Amniotic epithelial cell (primary cell): ENCODE data around the gene OR5M3.

Experiments used
- DNase-seq: peaks from one replicate; pipeline ENCODE4 v3.0.0-alpha.2; 2010; ENCODE audit warnings: low read depth

OR5M3 gene

GRCh38 chr11:56473252-56473651 lies at the start of gene OR5M3:
OR5M3 (minus strand) TSS chr11:56473352; CDS start chr11:56470497, 2,855 bp downstream.
- no peak for DNase-seq

GRCh38 chr11:56522008-56522407 lies 48.9 kb upstream of the OR5M3 start:
- no peak for DNase-seq

GRCh38 chr11:56513280-56513679 lies 40.1 kb upstream of the OR5M3 start:
- no peak for DNase-seq

- DNase-seq, result no peak
These were observed 36.3 kb upstream of the OR5M3 start for GRCh38 chr11:56509439-56509838.

- DNase-seq, result no peak
These were observed 23.9 kb upstream of the OR5M3 start for GRCh38 chr11:56497010-56497409.

- DNase-seq, result no peak
These were observed 22.0 kb upstream of the OR5M3 start for GRCh38 chr11:56495117-56495516.

GRCh38 chr11:56491270-56491669 lies 18.1 kb upstream of the OR5M3 start, which contains the start of gene OR5M8:
OR5M8 (minus strand) TSS chr11:56491370; CDS start chr11:56491370, 0 bp downstream.
- no peak for DNase-seq

DNA sequence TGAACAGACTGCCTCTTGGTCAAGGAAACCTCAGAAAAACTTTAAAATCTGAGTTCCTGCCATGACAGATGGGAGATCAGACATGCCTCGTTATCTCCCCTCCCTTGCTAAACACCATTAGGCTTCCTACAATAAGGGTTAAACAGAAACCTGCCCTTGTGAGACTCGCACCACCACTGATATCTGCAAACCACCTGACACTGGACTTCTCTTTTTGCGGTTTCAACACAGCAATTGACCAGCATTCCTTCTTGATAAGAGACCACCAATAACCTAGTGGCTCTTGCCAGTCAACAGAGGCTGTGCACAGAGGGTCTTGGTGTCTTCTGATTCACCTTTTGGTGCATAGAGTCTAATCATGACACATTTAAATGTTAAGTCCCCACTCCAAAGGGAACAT lies 13.6 kb upstream of the OR5M3 start:
- no peak for DNase-seq

GRCh38 chr11:56474729-56475235 lies 1.6 kb upstream of the OR5M3 start:
- DNase-seq, result no peak

GRCh38 chr11:56457076-56457475 lies 16.1 kb downstream of the OR5M3 start:
- DNase-seq, result no peak

DNA sequence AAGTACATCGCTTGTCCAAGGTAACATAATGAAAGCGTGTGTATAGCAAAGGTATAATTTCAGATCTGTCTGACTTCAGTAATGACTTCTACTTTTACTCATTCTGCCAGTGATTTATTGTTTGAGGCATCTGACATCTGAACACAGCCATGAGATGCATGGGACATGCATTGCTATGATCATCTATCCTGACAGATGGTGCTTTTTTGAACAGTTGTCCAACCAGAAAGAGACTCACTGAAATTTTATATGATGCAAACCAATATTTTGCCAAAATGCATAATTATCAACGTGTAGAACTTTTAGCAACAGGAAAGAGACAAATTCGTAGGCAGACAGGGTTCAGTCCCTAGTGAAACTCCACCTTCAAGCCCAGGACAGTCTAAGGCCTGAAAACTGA lies 19.6 kb downstream of the OR5M3 start:
- DNase-seq, result no peak
